Upper lobe of left lung (tissue), 6 donors: ENCODE data around the gene ACAP3. TPM values are rescaled to one million over a fixed set of nuclear protein-coding genes. Genes with fewer than 3 reads are reported as not detected.

Source experiments
- ATAC-seq, 2 donors: fragments of 200-7000 bp; cut with Tn5 transposase; one replicate each; pipeline ENCODE4 v1.9.1; 2022; ENCODE audit warnings: mild to moderate bottlenecking in 2 of 2, moderate library complexity in 2 of 2; ENCODE audit not compliant: low FRiP score in 2 of 2
- DNase-seq, 2 donors: peaks; one replicate each; pipeline ENCODE4 v3.0.0-alpha.2; 2019 to 2020
- H3K27ac ChIP-seq, 4 donors: fragments of 200-600 bp; sonication (generic); one replicate each; pipeline ENCODE4 v1.5.1; 2016 to 2019
- H3K27me3 ChIP-seq, 4 donors: fragments of 200-600 bp; sonication (generic); one replicate each; pipeline ENCODE4 v1.5.1; 2017 to 2019
- H3K36me3 ChIP-seq, 4 donors: fragments of 200-600 bp; sonication (generic); one replicate each; pipeline ENCODE4 v1.5.1; 2016 to 2019
- H3K4me1 ChIP-seq, 4 donors: fragments of 200-600 bp; sonication (generic); one replicate each; pipeline ENCODE4 v1.5.1; 2018 to 2019
- H3K4me3 ChIP-seq, 4 donors: fragments of 200-600 bp; sonication (generic); one replicate each; pipeline ENCODE4 v1.5.1; 2017 to 2019; ENCODE audit warnings: mild to moderate bottlenecking in 2 of 4, moderate library complexity in 1 of 4
- H3K9me3 ChIP-seq, 4 donors: fragments of 200-600 bp; sonication (generic); one replicate each; pipeline ENCODE4 v1.5.1; 2018 to 2019
- EP300 ChIP-seq, 4 donors: sonication (generic); formaldehyde crosslinking; IDR thresholded peaks; one replicate each; pipeline ENCODE4 v1.5.1; 2017; ENCODE audit warnings: antibody characterized with exemption in 4 of 4, control low read depth in 2 of 4
- POLR2A ChIP-seq, 4 donors: fragments of 450-650 bp; IDR thresholded peaks; one replicate each; pipeline ENCODE4 v1.5.1; 2016 to 2017; ENCODE audit warnings: antibody characterized with exemption in 4 of 4, mild to moderate bottlenecking in 2 of 4
- POLR2AphosphoS5 ChIP-seq, 2 donors: sonication (generic); formaldehyde crosslinking; IDR thresholded peaks; one replicate each; pipeline ENCODE4 v1.5.1; 2017; ENCODE audit warnings: antibody characterized with exemption in 2 of 2
- WGBS, 2 donors: methylation state at CpG; one replicate each; pipeline ENCODE4 v1.1.5; 2017 to 2018; 5-methylcytosine and 5-hydroxymethylcytosine counted together
- total RNA-seq, 6 donors: library from RNA; depleted of rRNA in 4 of 6; stranded (reverse); fragments of >200 nt in 4 of 6; gene quantifications; one replicate each; pipeline versions ENCODE4 v1.1.0 to v1.2.1, GENCODE V29; 2016 to 2021
- TF ChIP-seq, protein P1 (sequence below), 6 experiments: fragments of 450-650 bp in 4 of 6; fragments of 200-600 bp in 2 of 6; sonication (generic) in 2 of 6; IDR thresholded peaks; one replicate each; pipeline ENCODE4 v1.5.1; 2016 to 2019; ENCODE audit warnings: antibody characterized with exemption in 6 of 6
- donor health status: DM: no; HTN: no; CAD: no; lungs with moderate emphysema.
- donor health status: DM: no; HTN: yes; CAD: no; lungs with severe emphysema.

Gene ACAP3
- total RNA-seq, 6 donors from 2014 or later, result 33.5 to 166 (median 60.1) TPM

GRCh38 chr1:1262758-1263157, 45.0 kb downstream of the ACAP3 start:
- Histone ChIP-seq H3K4me1 (peaks cover 0 to 22% (median 2%) of the 10 kb centered on the region in 4 donors), H3K36me3 (peaks cover 22 to 90% (median 63%) of the 10 kb centered on the region in 4 donors), H3K27ac (no peak overlapping the region), H3K4me3 (no peak overlapping the region), H3K27me3 (no peaks in the 10 kb centered on the region), H3K9me3 (no peaks in the 10 kb centered on the region)
- TF ChIP-seq EP300 (IDR thresholded peaks at IDR 0.05), result no peak
- ATAC-seq (no peak), DNase-seq (no peak)
- 79 to 84% methylated on average over 4 to 8 of the region's 8 CpGs for WGBS, 2 donors

DNA sequence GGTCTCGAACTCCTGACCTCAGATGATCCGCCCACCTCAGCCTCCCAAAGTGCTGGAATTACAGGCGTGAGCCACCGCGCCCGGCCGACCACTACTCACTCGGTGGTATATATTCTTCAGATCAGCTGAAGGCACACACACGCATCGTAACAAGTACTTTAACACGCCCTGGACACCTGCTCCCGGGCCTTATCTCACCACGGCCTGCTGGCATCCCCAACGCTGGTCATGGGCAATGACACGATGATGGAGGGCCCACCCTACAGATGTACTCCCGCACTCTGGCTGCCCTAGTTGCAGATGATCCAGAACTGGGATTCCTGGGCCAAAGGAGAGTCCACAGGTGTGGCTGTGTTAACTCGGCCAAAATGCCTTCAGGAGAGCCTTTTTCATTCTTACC, 45.7 kb downstream of the ACAP3 start:
- no peak overlapping the region for H3K27ac ChIP-seq
- no peaks in the 10 kb centered on the region for H3K9me3 ChIP-seq
- TF ChIP-seq POLR2A (IDR thresholded peaks at IDR 0.05) (no peak), POLR2AphosphoS5 (IDR thresholded peaks at IDR 0.05) (no peak), EP300 (IDR thresholded peaks at IDR 0.05) (no peak)
- TF ChIP-seq, protein P1, sequence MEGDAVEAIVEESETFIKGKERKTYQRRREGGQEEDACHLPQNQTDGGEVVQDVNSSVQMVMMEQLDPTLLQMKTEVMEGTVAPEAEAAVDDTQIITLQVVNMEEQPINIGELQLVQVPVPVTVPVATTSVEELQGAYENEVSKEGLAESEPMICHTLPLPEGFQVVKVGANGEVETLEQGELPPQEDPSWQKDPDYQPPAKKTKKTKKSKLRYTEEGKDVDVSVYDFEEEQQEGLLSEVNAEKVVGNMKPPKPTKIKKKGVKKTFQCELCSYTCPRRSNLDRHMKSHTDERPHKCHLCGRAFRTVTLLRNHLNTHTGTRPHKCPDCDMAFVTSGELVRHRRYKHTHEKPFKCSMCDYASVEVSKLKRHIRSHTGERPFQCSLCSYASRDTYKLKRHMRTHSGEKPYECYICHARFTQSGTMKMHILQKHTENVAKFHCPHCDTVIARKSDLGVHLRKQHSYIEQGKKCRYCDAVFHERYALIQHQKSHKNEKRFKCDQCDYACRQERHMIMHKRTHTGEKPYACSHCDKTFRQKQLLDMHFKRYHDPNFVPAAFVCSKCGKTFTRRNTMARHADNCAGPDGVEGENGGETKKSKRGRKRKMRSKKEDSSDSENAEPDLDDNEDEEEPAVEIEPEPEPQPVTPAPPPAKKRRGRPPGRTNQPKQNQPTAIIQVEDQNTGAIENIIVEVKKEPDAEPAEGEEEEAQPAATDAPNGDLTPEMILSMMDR (IDR thresholded peaks at IDR 0.05), result no peak
- H3K36me3 ChIP-seq, result peaks cover 19 to 84% (median 59%) of the 10 kb centered on the region in 4 donors
- peaks cover 0 to 22% (median 2%) of the 10 kb centered on the region in 4 donors for H3K4me1 ChIP-seq
- H3K4me3 ChIP-seq, result no peak overlapping the region
- WGBS, 2 donors, result 97 to 99% methylated on average over 16 to 17 of the region's 17 CpGs
- ATAC-seq, result no peak
- H3K27me3 ChIP-seq, result no peaks in the 10 kb centered on the region
- no peak for DNase-seq

DNA sequence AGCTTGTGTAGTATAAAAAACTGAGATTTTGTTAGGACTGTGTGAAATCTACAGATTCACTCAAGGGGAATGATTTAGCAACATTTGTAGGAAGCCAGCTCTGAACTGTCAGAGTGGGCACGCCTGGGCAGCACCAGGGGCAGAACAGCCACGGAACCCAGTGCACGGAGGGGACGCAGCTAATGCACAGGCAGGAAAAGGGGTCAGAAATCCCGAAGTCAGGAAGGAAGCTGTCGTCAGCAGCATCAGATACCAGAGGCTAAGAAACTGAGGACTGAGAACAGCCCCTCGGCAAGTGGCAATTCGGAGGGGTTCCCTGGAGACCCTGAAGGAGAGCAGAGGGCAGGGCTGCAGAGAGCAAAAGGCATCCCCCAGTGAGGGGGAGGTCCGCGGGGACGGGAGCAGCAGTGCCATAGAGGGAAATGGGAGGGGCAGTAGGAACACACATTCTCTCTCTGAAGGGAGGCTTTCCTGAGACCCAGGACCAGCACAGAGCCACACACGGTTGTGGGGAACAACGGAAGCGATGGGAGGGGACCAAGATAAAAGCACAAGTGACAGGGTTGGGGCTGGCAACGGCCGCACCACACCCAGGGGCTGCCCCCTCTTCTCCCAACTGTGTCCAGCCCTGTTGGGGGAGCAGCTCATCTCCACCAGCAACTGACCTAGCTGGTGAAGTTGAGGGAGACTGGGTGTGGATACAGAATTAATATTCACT, 46.7 kb downstream of the ACAP3 start:
- Histone ChIP-seq H3K27ac (peak overlapping the region in 2 of 4 donors; percentile 40 to 65), H3K9me3 (no peaks in the 10 kb centered on the region), H3K27me3 (no peaks in the 10 kb centered on the region), H3K4me1 (peaks cover 0 to 22% (median 2%) of the 10 kb centered on the region in 4 donors), H3K4me3 (no peak overlapping the region), H3K36me3 (peaks cover 22 to 86% (median 67%) of the 10 kb centered on the region in 4 donors)
- DNase-seq (peak in 1 of 2 donors; percentile 54), ATAC-seq (no peak)
- WGBS, 2 donors, result 47 to 49% methylated on average over 16 of the region's 16 CpGs
- TF ChIP-seq POLR2AphosphoS5 (IDR thresholded peaks at IDR 0.05) (no peak), POLR2A (IDR thresholded peaks at IDR 0.05) (no peak), EP300 (IDR thresholded peaks at IDR 0.05) (no peak)
- TF ChIP-seq, protein P1 (IDR thresholded peaks at IDR 0.05), result no peak

DNA sequence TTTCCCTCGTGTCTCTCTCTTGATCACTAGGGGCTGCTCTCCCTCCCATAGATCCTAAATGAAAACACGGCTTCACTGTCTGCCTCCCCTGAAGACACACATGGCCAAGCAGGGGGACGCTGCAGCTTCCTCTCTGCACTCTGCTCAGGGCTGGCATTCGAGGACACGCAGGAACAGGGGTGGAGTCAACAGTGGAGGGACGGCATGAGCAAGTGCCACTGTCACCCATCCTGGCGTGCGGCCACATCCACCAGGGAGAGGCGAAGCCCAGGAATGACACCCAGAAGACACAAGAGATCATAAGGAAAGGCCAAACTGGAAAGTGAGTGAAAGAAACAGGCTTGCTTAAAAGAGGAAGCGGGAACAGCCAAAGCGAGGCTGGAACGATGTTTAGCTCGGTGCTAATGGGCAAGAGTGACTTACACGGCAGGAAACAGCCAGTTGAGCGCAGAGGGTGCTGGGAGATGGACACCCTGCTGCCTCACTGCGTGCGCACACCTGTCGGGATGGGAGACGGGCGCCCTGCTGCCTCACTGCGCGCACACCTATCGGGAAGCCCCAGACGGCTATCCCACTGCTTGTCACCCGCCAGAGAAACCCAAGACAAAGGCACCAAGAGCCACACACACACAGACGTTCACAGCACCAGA, 47.7 kb downstream of the ACAP3 start:
- peak in 1 of 2 donors; percentile 64 for DNase-seq
- Histone ChIP-seq H3K27ac (peak overlapping the region in 1 of 4 donors; percentile 65), H3K9me3 (no peaks in the 10 kb centered on the region), H3K27me3 (no peaks in the 10 kb centered on the region), H3K4me1 (peaks cover 0 to 22% (median 2%) of the 10 kb centered on the region in 4 donors), H3K36me3 (peaks cover 29 to 87% (median 70%) of the 10 kb centered on the region in 4 donors), H3K4me3 (no peak overlapping the region)
- peak; percentile 10 to 38 for ATAC-seq
- TF ChIP-seq EP300 (IDR thresholded peaks at IDR 0.05), result no peak
- TF ChIP-seq, protein P1 (IDR thresholded peaks at IDR 0.05), result no peak
- no peak for TF ChIP-seq POLR2A (IDR thresholded peaks at IDR 0.05)
- no peak for TF ChIP-seq POLR2AphosphoS5 (IDR thresholded peaks at IDR 0.05)
- WGBS, 2 donors, result 80 to 86% methylated on average over 25 to 26 of the region's 26 CpGs

- WGBS, 2 donors, result 94 to 95% methylated on average over 18 of the region's 18 CpGs
- H3K27ac ChIP-seq, result no peak overlapping the region
- no peaks in the 10 kb centered on the region for H3K27me3 ChIP-seq
- peak in 1 of 2 donors; percentile 27 for ATAC-seq
- peaks cover 0 to 22% (median 2%) of the 10 kb centered on the region in 4 donors for H3K4me1 ChIP-seq
- H3K9me3 ChIP-seq, result no peaks in the 10 kb centered on the region
- peak in 1 of 2 donors; percentile 75 for DNase-seq
- H3K4me3 ChIP-seq, result no peak overlapping the region
- H3K36me3 ChIP-seq, result peaks cover 33 to 87% (median 71%) of the 10 kb centered on the region in 4 donors
- TF ChIP-seq, protein P1 (IDR thresholded peaks at IDR 0.05), result no peak
- no peak for TF ChIP-seq POLR2AphosphoS5 (IDR thresholded peaks at IDR 0.05)
- TF ChIP-seq EP300 (IDR thresholded peaks at IDR 0.05), result no peak
- no peak for TF ChIP-seq POLR2A (IDR thresholded peaks at IDR 0.05)
Observed at GRCh38 chr1:1259540-1259939, 48.2 kb downstream of the ACAP3 start.
